Skeletal muscle satellite cell (primary cell): ENCODE measurements around the gene VIT.

Experiments
- H3K27me3 ChIP-seq: 2 replicates; pipeline ENCODE4 v1.7.0; 2013; ENCODE audit warnings: low read length; ENCODE audit not compliant: control insufficient read depth, insufficient read depth
- H3K36me3 ChIP-seq: 2 replicates; pipeline ENCODE4 v1.7.0; 2013; ENCODE audit warnings: mild to moderate bottlenecking, control low read depth, low read length; ENCODE audit not compliant: insufficient read depth
- H3K4me1 ChIP-seq: 2 replicates; pipeline ENCODE4 v1.7.0; 2013; ENCODE audit warnings: low read length; ENCODE audit not compliant: control insufficient read depth, insufficient read depth
- H3K4me2 ChIP-seq: 2 replicates; pipeline ENCODE4 v1.7.0; 2013; ENCODE audit warnings: mild to moderate bottlenecking, low read length
- H3K4me3 ChIP-seq: 2 replicates; pipeline ENCODE4 v1.7.0; 2013; ENCODE audit warnings: low read length
- H3K9ac ChIP-seq: 2 replicates; pipeline ENCODE4 v1.7.0; 2013; ENCODE audit warnings: mild to moderate bottlenecking, low read depth, low read length, moderate library complexity
- H3K9me3 ChIP-seq: replicated peaks from 2 replicates; pipeline ENCODE4 v1.7.0; 2013; ENCODE audit warnings: mild to moderate bottlenecking, control low read depth, low read length

Gene VIT

DNA sequence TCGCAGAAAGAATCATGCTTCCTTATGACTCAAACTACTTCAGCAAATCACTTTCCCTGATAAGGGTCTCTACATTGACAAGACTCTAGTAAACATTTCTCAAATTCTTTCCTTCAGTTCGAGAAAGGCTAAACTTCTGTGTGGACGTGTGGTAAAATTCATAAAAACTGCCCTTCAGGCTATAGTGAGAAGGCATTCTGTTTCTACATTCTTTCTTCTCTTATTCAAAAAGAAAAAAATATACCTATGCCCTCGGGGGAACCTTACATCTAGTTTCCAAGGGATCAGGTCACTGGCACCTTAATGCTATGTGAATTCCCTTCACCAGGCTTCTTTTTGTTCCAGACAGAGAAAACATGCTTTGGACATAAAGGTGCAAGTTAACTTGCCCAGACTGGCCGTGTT lies 4.9 kb downstream of the VIT start:
- Histone ChIP-seq H3K4me1 (peaks cover 26% of the 10 kb centered on the region), H3K27me3 (no peaks in the 10 kb centered on the region), H3K9me3 (no peaks in the 10 kb centered on the region), H3K9ac (no peak overlapping the region), H3K4me2 (no peak overlapping the region), H3K36me3 (no peaks in the 10 kb centered on the region), H3K4me3 (no peak overlapping the region)

DNA sequence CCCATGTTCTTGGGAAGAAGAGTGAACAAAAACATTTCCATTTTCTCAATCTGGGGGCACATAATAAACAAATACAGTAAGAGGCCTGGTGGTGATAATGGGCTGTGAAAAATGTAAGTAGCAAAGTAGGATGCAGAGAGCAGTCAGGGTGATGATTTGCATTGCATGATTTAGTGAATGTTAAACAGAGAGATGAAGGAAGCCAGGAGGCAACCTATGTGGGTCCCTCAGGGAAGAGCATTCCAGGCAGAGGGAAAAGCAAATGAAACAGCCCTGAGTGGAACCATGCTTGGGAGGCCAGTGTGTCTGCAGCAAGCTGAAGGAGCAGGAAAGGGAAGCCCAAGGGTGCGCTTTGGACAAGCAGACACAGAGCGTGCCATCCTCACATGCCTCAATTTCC lies 5.4 kb downstream of the VIT start:
- H3K4me1 ChIP-seq, result peaks cover 28% of the 10 kb centered on the region
- no peaks in the 10 kb centered on the region for H3K9me3 ChIP-seq
- no peak overlapping the region for H3K4me3 ChIP-seq
- H3K36me3 ChIP-seq, result no peaks in the 10 kb centered on the region
- H3K4me2 ChIP-seq, result no peak overlapping the region
- no peaks in the 10 kb centered on the region for H3K27me3 ChIP-seq
- no peak overlapping the region for H3K9ac ChIP-seq

DNA sequence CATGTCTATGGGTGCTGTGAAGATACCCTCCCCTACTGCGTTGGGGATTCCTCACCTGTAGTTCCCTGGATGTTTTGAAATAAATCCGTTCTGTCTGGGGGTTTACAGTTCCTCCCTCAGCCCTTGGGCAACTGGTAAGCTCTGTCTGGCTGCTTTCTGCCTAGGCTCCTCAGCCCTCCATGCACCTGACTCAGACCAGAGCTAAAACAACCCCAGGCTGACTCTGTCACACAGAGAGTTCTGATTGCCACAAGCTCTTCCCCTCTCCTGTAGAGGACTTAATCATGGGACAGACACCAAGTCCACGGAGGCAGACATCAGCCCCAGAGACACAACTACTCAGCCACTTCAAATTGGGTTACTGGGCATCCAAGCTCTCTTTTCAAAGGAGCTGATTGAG lies 6.3 kb downstream of the VIT start:
- H3K36me3 ChIP-seq, result no peaks in the 10 kb centered on the region
- H3K4me3 ChIP-seq, result no peak overlapping the region
- H3K4me1 ChIP-seq, result peaks cover 30% of the 10 kb centered on the region
- H3K4me2 ChIP-seq, result no peak overlapping the region
- H3K9me3 ChIP-seq, result no peaks in the 10 kb centered on the region
- no peak overlapping the region for H3K9ac ChIP-seq
- no peaks in the 10 kb centered on the region for H3K27me3 ChIP-seq

DNA sequence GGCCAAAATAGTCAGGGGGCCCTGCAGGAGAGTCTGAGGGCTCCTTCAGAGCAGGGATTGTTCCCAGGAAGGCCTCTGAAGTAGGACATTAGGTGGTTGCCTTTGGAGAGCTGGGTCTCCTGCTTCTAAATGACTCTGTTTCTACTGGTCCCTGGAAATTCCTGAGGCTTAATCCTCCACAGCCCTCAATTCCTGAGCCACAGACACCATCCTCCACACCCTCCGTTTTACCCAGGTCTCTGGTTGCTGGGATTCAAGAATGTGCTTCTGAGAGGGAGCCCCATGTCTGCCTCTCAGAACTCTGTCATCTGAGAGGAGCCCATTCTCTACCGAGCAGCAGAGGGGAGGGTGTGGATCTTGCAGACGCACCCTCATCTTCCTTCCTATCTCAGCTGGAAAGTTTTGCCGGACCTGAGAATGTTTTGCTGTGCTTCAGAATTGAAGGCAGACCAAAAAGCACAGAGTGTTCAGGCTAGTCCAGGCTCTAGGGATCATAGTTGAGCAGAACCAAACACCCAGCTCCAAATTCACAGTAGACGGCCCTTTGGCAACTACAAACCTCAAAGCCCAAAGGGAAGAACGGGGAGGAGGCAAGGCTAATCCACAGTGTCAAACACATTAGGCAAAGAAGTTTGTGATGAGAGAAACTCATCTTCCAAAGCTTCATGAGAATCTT lies 8.1 kb downstream of the VIT start:
- Histone ChIP-seq H3K9me3 (no peaks in the 10 kb centered on the region), H3K4me1 (peaks cover 35% of the 10 kb centered on the region), H3K36me3 (no peaks in the 10 kb centered on the region), H3K4me2 (no peak overlapping the region), H3K4me3 (no peak overlapping the region), H3K27me3 (no peaks in the 10 kb centered on the region), H3K9ac (no peak overlapping the region)

DNA sequence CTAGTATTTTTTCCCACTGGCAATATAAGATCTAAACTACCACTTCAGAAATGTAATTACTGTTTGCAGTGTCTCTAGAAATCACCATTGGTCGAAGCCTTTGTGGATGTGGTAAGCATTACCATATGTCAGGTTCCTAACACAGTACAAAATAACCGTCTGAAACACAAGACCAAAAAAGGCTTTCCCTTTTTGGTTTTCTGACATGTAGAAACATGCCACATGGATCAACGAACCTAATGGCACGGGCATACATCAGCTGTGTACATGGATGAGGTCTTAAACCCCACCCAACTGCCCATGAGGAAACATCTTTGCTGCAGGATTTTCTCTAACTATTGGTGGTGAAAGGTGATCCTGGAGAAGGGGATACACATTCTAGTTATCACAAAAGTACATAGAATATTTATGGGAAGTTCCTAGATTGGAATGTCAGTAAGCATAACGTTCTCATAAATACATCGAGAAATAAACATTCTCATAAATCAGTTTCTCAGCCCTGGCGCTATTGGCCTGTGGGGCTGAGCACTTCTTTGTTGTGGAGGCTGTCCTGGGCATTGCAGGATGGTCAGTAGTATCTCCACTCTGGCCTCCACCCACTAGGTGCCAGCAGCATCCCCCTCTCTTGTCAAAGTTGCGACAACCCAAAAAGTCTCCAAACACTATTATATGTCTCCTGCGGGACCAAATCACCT lies 9.0 kb downstream of the VIT start:
- peaks cover 35% of the 10 kb centered on the region for H3K4me1 ChIP-seq
- H3K9me3 ChIP-seq, result no peaks in the 10 kb centered on the region
- H3K4me3 ChIP-seq, result no peak overlapping the region
- no peak overlapping the region for H3K9ac ChIP-seq
- no peak overlapping the region for H3K4me2 ChIP-seq
- no peaks in the 10 kb centered on the region for H3K36me3 ChIP-seq
- H3K27me3 ChIP-seq, result no peaks in the 10 kb centered on the region

DNA sequence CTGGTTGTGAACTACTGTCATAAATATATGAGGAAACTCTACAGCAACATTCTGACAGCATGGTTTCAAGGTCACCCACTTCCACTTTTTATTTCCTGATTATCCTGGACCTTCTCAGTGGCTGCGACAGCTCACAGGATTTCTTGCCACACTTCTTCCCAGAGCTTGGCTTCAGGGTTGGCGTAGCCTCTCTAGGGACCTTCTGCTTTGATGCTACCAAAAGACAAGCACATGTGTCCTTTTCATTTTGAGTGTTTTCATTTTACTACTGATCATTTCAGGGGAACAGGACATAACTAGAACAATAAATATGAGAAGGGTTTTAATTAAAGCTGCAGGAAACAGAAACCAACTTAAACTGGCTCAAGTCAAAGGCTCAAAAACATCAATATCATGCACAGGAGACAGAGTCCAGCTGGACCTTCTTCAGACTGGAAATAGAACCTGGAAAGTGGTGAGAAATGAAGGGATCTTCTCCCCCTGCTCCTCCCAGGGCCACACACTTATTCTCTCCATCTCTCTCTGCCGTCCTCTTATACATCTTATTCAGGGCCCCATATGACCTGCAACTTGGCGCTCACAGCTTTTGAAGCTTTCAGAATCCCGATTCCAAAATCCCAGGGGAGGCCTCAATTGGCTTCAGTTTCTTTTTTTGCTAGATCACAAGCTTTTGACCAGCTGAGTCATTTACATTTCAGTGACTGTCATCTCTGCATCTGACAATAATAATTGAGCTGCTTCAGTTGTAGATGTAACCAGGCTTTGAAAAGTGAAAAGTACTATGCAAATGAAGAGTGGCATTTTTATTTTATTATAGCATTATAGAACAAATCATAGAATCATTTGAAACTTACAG lies 9.7 kb downstream of the VIT start:
- Histone ChIP-seq H3K9ac (peak overlapping the region; percentile 8), H3K4me2 (peak overlapping the region; percentile 55), H3K36me3 (no peaks in the 10 kb centered on the region), H3K9me3 (no peaks in the 10 kb centered on the region), H3K4me3 (no peak overlapping the region), H3K4me1 (peaks cover 35% of the 10 kb centered on the region), H3K27me3 (no peaks in the 10 kb centered on the region)

DNA sequence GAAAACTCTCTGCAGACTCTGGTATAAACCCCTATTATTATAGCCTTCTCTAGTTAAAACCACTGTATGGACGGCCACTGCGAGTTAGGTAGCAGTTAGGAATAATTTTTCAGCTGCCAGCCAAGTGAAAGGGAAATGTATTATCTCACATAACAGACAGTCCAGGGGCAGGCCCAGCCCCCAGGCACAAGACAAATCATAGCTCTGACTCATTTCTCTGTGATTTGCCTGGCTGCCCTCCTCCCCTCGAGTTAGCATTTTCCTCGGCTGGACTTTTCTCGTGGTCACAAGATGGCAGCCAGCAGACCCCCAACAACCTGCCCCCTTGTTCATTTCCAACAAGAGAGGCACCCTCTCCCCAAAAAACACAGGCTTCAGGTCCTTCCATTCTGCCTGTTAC lies 10.5 kb downstream of the VIT start:
- peak overlapping the region; percentile 31 for H3K4me3 ChIP-seq
- H3K27me3 ChIP-seq, result no peaks in the 10 kb centered on the region
- H3K9me3 ChIP-seq, result no peaks in the 10 kb centered on the region
- no peaks in the 10 kb centered on the region for H3K36me3 ChIP-seq
- H3K4me2 ChIP-seq, result peak overlapping the region; percentile 55
- peak overlapping the region; percentile 8 for H3K9ac ChIP-seq
- peaks cover 35% of the 10 kb centered on the region for H3K4me1 ChIP-seq

DNA sequence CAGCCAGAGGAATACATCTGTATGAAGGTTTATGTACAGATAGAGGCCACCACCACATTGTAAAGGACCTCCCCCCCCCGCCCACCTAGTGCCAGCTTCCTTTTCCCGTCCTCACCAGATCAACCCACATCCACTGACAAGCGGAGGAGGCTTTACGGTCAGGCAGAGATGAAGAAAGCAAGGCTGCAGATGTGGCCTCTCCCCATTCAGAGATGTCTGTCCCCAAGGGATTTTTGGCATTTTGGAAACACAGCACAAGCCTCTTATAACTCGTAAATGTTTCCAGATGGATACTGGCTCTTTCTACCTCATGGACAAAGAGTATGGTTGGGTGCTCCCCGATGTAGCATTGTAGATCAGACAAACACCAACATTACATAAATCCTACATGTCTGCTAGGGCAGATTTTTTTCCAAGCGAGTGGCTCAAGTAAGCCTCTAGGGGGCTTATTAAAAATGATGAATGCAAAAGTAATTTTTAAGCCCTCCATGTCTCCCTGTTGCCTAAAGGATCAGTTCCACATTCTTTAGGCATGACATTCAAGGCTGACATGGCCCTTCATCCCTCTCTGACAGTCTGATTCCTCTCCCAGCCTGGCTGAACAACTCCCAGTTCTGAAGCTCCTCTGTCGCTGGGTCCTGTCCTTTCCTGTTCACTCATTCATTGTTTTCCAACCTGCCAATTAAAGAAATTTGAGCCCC lies 11.7 kb downstream of the VIT start:
- peak overlapping the region; percentile 64 for H3K4me2 ChIP-seq
- peaks cover 35% of the 10 kb centered on the region for H3K4me1 ChIP-seq
- H3K9ac ChIP-seq, result peak overlapping the region; percentile 15
- H3K36me3 ChIP-seq, result no peaks in the 10 kb centered on the region
- no peaks in the 10 kb centered on the region for H3K27me3 ChIP-seq
- no peaks in the 10 kb centered on the region for H3K9me3 ChIP-seq
- H3K4me3 ChIP-seq, result no peak overlapping the region

DNA sequence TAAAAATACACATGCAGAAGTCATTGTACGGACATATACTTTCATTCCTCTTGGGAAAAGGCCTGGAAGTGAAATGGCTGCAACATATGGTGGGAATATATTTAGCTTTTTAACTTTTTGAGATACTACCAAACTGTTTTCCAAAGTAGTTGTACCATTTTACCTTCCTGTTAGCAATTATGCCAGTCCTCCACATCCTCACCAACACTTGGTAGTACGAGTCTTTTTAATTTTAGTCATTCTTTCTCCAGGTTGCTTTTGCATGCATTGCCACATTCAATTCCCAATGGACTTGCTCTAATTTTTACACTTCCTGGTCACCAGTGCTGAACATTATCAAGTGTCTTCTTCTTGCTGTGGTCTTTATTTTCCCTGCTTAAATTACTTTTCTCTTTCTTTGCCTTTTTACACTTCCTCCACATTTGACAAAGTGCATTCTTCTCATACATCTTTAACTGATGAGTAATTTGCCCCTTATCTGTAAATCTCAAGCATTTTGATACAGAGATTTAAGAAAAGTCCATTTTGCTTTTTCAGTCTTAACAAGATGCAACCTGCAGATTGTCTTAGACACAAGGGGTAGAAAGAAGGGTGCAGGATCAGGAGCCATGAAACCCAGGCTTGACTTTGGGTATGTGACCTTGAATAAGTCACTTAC lies 14.5 kb downstream of the VIT start:
- no peaks in the 10 kb centered on the region for H3K36me3 ChIP-seq
- H3K9me3 ChIP-seq, result no peaks in the 10 kb centered on the region
- no peaks in the 10 kb centered on the region for H3K27me3 ChIP-seq
- H3K4me3 ChIP-seq, result no peak overlapping the region
- no peak overlapping the region for H3K4me2 ChIP-seq
- no peak overlapping the region for H3K9ac ChIP-seq
- H3K4me1 ChIP-seq, result peaks cover 28% of the 10 kb centered on the region

DNA sequence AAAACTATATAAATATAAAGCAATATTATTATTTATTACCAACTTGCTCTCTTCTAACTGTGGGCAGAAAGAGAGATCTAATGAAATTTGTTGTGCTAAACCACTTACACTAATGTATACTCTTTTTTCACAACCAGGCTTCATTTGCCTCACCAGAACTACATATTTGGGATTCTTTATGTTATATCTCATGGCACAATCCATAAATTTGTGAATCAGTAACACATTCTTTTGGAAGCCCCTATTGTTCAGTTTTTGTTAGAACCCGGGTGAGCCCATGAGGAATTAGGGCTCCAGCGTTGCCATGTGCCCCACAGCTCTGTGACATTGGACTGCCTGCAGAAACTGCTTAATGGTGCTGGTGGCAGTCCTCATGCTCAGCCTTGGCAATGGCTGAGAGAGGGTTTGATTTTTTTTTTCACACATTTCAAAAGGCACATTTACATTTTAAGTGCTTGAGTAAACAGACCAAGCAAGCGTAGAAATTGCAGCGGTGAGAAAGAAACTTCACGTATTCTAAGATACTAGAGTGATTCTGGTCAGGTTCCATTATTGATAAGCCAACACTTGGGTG lies 15.3 kb downstream of the VIT start:
- peaks cover 20% of the 10 kb centered on the region for H3K4me1 ChIP-seq
- no peaks in the 10 kb centered on the region for H3K36me3 ChIP-seq
- H3K9me3 ChIP-seq, result no peaks in the 10 kb centered on the region
- no peak overlapping the region for H3K4me3 ChIP-seq
- H3K27me3 ChIP-seq, result no peaks in the 10 kb centered on the region
- no peak overlapping the region for H3K4me2 ChIP-seq
- no peak overlapping the region for H3K9ac ChIP-seq
